ENCODE results near the gene SH2D3A.
A peak's percentile ranks its signal among the peaks of the same experiment; 100 is the strongest.

Gene SH2D3A

DNA sequence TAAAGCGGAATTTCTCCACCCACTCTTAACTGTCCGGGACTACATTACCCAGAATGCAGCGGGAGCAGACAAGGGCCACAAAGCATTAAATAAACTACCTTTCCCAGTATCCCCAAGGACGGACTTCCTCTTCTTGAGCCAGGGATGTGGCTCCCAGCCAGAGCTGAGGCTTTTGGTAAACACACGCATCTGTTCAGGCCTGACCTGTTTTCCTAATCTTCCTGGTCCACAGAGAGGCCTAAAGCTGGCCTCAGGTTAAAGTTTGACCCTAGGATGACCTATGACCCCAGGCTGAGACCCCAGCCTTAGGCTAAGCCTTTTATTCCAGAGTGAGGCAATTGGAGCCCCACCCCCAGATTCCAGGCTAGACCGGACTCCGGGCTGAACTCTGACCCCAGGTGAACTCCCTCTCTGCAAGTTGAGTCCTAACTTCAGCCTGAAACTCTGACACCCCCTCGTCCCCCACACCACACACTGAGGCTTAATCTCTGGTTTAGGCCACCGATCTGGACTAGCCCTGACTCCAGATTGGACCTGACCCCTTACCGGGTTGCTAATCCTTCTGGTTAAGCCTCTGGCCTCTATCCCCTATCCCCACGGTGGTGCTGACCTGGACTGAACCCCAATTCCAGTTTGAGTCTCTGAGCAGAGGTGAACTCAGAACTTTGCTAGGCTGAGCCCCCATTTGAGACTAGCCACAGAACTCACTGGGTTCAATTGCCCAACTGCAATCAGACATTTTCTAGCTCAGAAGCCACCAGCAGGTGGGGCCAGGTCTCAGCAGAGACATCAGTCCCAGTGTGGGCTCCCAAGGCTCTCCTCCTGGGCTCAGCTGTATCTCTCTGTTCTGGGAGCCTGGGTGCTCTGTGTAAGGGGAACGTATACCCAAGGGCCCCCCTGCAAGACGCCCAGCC, 29.1 kb downstream of the SH2D3A start:
- DNase-seq (ENCODE audit: low read depth, low spot score), result peak; percentile 88

DNA sequence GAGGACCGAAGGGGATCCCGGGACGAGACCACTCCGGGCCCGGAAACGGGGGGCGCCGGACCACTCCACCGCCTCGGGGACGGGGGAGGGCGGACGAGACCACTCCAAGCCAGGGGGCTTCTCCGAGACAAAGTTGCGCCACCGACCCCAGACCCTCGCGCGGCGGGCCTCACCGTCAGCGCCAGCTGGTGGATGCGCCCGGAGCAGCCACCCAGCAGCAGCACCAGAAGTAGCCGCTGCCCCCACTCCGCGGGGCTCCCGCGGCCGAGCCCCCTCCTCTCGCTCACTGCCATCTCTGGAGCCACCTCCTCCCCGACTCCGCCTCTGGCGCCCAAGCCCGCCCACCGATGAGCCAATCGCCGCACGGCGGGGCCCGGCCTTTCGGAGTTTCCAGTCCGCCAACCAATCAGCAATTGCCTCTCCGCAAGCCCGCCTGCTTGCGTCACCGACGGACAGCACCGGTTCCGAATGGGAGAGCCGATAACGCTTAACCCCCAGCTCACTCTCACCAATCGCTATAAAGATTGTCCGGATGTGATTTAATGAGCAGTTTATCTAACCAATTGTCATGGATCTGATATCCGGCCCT, 29.9 kb downstream of the SH2D3A start, which contains the start of gene GPR108:
TSS of gene GPR108 (minus strand) at position 297 of the 589 bp plus-strand sequence. CDS start at position 293, 4 bp downstream.
- peak; percentile 100 for DNase-seq (ENCODE audit: low read depth, low spot score)

DNA sequence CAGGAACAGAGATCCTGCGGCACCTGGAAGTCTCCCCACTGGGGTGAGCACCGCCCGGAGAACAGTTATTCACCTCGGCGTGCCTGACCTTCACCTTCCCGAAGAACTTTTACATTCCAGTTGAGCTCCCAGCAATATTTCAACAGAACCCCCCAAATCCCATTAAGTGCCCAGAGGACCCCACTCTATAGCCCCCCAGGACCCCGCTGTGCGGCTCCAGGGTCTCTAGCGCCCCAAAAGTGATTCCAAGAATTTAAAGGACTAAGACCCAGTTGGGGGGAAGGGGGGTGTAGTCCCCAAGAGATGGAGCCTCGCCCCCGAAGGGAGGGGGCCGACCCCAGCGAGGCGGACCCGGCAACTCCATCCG, 30.3 kb downstream of the SH2D3A start:
- no peak for DNase-seq (ENCODE audit: low read depth, low spot score)

DNA sequence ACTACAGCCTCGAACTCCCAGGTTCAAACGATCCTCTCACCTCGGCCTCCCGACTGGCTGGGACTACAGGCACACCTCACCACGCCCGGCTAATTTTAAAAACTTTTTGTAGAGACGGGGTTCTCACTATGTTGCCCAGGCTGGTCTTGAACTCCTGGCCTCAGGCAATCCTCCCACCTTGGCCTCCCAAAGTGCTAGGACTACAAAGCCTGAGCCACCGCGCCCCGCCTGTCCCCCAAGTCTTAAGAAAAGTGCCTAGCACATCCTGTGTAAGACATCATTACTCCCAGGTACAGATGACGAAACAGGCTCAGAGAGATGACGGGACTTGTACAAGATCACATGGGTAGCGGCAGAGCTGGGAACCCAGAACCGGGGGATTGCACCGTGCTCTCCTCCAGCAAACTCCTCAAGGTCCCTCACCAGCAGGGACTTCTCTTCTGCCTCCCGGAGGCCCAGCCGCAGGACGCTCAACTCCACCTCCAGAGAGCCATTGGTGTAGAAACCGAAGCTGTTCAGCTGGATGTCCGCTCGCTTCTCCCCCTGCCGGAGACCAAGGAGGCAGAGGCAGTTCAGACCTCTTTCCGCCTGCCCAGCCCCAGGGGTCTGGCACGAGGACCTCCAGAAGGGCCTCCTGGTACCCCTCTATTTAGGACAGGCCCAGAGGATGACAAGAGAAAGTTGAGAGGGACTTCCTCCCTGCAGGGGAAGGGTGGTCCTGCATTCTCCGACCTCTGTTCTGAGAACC, 30.9 kb downstream of the SH2D3A start:
- peak; percentile 94 for DNase-seq (ENCODE audit: low read depth, low spot score)

DNA sequence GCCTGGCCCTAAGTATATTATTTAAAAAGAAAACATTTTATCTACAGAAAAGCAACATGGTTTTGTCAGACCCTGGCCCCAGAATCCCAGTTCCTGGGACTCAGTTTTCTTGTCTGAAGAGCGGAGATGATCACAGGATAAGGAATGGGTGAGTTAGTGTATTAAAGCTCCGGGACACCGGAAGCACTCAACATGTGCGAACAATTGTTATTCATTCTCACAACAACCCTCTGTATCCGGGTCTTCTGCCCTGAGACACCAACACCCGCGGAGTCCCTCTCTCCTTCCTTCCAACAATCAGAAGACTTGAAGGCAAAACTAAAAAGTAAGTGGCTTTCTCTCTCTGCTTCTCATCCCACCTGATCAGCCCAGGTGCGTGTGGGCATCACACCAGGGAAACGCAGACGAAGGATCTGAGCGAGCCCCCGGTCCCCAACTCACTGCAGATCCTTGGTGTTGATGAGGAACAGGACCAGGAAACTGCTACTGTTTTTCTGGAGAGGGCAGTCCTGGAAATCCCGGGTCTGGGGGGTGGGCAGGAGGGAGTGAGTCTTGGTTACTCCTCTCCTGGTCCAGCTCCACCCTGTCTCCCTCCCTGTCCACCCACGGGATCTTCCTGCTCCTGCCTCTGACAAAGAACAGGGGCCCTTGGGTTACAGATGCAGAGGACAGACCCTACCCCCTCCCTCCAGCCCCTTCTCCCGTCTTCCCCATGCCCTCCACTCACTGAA, 31.9 kb downstream of the SH2D3A start:
- DNase-seq (ENCODE audit: low read depth, low spot score), result no peak

DNA sequence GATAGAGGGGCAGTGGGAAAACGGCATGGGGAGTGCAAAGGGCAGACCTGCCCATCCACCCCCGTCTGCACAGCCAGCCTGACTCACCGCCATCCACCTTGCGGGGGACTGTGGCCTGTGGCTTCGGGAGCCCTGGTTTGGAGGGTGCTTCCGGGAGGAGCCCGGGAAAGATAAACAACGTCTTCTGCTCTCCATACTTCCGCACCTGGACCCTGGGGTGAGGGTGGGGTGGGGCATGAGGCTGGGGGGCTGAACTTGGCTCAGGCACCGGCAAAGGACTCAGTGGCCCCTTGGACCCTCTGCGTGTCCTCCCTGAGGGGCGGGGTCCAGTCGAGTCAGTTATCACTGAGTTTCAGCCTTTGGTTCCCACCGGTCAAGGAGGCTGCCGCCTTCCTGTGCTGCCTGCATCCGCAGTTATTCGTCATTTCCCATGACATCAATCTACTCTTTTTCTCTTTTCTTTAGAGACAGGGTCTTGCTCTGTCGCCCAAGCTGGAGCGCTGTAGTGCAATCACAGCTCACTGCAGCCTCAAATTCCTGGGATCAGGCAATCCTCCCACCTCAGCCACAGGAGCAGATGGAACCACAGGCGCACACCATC, 33.0 kb downstream of the SH2D3A start:
- no peak for DNase-seq (ENCODE audit: low read depth, low spot score)

DNA sequence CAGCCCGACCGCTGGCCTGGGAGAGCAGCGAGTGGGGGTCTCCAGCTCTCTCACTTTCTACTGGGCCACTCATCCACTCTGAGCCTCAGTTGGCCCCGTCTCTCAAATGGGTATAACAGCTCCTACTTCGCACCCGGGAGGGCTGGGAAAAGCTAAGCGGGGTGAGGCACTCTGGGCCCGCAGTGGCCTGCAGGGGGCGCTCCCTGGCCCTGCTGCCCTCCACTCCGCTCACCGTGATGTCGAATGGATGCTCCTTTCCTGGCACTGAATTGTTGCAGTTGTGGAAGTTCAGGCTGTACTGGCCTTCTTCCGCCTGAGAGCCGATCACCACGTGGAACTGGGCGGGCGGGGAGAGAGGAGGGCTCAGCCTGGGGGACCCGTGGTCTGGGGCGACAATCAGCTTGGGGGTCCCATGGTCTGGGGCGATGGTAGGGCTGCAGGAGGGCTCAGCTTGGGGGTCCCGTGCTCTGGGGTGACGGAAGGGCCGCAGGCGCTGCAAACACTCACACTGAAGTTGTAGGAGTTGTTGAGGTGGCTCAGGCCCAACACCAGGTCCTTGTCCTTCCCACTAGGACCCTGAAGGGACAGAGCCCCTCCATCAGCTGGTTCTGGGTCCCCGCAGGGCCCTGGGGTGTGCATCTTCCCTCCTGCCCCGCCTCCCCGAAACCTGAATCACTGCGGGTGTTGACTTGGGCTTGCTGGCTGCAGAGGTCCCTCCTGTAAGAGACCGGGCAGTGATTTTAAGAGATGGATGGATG, 33.7 kb downstream of the SH2D3A start:
- no peak for DNase-seq (ENCODE audit: low read depth, low spot score)

DNA sequence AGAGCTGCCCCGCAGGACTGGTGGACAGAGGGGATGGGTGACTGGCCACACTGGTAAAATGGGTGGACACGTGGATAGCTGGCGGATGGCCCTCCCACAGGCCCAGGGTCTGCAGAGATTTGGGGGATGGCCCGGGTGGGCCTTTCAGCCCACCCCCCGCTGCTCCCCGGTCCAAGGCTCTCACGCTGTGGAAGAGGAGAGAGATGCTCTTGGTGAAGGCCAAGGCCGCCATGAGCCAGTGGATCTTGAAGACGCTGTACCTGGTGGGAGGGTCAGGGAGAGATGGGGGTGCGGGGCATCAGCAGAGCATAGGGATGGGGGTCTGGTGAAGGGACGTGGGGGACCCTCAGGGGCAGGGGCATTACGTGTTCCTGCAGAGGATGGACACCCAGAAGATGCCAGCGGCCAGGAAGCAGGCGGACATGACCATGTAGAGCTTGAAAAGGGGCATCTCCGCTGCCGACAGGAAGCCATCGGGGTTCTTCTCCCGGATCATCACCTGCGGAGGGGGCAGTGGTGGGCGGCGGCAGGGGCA, 34.4 kb downstream of the SH2D3A start:
- no peak for DNase-seq (ENCODE audit: low read depth, low spot score)

DNA sequence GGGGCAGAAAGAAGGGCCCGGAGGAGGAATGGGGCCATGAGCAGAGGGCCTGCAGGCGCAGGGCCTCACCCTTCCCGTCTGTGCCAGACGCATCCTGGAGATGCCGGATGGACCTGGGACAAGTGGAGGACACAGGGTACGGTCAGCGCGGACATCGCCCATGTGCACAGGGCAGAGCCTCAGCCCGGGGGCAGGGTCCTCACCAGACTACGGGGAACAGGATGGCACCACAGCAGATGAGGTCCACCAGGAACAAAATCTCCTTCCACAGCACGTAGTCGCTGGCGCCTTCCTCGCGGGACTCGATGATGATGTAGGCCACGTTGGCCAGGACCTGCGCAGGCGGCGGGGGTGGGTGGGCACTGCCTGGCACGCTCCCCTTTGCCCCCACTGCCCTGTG, 35.4 kb downstream of the SH2D3A start:
- no peak for DNase-seq (ENCODE audit: low read depth, low spot score)

DNA sequence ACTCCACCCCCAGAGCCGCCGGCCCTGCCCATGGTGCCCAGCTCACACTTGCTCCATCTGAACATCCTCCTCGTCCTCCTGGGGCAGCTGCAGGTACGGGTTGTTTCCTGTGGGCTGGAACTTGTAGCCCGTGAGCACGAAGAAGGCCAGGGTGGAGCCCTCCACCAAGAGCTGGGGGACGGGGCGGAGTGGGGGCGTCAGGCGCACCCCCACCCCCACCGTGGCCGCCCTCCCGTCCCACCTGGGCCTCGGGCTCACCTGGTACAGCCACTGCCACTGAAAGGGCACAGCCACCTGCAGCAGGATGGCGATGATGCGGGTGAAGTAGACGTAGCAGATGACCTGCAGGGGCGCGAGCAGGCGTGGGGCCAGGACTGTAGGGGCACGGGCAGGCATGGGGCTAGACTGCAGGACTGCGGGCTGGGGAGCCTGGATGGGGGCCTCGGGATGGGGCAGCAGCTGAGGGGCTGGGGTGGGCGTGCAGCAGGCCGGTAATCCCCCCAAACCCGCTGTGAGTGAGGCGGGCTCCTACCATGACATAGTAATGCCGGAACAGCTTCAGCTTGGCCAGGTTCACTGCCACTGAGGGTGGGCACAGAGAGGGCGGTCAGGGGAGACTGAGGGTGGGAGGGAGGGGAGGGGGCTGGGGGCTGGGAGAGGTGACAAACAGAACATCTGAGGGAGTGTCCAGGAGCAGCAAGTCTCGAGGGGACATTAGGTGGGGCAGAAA, 36.1 kb downstream of the SH2D3A start:
- no peak for DNase-seq (ENCODE audit: low read depth, low spot score)

DNA sequence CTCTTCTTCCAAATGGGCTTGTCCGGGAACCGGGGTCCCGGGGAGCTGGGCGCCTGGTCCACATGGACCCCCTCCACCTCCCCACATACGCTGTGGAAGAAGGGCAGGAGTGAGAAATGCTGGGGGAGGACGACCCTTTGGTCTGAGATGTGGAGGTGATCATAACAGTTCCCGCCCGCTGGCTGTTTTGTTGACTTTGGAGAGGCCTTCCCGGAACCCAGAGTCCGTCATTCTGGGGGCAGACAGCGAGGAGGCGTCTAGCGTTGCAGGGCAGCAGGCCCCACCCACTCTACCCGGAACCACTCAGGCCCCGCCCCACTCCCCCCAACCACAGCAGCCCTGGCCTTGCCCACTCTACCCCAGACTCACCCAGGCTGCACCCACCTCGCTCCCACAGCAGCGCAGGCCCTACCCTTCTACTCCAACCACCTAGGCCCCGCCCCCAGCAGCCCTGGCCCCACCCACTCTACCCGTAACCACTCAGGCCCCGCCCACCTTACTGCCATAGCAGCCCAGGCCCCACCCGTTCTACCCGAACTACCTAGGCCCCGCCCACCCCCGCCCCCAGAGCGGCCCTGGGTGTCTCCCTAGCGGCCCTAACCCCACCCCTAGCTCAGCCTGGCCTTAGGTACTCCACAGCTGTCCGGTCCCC, 37.0 kb downstream of the SH2D3A start:
- no peak for DNase-seq (ENCODE audit: low read depth, low spot score)

DNA sequence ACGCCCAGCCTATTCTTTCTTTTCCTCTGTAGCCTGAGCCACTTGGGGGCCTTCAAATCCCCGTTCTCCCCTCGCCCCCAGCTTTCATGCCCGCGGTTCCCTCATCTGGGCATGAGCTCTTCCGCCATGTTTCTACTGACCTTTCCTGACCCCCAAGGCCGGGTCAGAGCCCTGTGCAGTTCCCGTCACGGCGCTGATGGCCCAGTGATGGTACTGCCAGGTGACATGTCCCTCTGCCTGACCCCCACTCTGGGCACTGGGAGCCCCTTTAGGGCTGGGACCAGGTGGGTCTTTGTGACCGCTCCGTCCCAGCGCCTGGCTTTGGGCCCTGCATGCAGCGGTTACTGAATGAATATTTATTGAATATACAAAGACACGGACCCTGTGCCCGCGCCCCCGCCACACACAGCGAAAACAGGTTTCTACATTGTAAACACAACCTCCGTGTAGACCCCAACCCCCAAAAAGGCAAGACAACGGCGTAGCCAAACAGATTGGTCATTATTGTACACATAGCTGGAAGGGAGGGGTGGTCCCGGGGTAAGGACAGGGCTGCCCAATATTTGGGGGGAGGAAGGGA, 37.6 kb downstream of the SH2D3A start:
- no peak for DNase-seq (ENCODE audit: low read depth, low spot score)

DNA sequence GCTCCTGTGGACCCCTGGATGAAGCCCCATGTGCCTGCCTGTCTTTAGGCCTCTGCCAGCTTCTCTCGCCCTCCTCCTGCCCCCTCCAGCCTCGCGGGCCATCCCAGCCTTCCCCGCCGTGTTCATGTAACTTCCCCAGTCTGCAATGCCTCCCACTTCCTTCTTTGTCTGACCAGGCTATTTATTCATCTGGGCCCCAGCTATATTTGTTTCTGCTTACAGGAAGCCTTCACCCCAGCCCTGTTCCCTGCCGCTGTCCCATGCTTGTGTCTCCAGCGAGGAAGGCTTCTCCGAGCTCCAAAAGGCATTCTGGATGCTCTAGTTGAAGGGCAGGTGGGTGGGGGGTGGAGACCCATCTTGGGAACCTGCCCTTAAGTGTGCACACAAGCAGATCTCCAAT, 38.9 kb downstream of the SH2D3A start:
- no peak for DNase-seq (ENCODE audit: low read depth, low spot score)

DNA sequence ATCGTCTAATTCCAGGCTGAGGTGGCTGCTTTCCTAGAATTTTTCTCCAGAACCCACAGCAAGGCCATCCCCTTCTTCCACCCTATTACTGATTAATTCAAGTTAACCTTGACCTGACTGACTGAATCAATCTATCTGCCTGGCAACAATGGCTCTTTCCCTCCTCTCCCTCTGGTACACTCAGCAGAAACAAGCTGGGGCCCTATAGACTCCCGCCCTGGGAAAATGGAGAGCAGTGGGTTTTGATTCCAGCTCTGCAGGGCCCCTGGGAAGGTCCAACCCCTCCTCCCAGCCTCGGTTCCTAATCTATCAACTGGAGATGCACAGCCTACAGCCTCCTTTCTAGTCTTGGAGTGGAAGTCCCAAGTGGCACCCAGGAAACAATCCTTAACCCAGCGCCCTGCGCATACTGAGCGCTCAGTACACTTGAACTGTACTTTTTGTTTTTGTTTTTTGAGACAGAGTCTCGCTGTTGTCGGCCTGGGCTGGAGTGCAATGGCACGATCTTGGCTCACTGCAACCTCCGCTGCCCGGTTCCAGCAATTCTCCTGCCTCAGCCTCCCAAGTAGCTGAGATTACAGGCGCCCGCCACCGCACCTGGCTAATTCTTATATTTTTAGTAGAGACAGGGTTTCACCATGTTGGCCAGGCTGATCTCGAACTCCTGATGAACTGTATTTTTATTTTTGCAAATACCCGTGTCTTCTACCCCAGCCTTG, 41.6 kb downstream of the SH2D3A start:
- DNase-seq (ENCODE audit: low read depth, low spot score), result no peak

DNA sequence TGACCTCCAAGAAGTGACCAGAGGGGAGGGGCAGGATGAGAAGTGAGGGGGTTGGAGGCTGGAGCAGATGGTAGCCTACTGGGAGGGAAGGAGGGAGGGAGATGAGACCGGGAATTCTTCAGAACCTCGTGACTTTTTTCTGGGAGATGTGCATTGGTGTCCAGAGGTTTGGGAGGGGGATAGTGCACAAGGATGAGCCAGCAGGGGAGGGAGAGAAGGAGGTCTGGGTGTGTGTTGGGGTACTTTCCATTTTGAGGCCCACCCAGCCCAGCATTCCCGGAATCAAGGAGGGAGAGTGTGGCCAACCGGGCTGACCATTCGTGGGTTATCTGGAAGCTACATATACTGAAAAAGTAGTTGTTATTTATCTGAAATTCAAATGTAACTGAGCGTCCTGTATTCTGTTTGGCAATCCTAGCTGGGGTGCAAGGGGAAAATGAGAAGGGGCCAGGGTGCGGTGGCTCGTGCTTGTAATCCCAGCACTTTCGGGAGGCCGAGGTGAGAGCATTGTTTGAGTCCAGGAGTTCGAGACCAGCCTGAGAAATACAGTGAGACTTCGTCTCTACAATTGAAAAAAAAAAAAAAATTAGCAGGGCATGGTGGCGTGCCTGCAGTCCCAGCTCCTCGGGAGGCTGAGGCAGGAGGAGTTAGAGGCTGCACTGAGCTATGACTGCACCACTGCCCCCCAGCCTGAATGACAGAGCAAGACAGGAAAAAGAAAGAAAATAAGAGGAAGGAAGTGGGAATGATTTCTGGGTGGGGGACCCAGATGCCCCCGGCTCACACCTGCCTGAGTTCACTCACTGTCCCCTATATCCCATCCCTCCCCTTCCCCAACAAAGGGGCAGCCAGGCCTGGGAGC, 42.4 kb downstream of the SH2D3A start:
- DNase-seq (ENCODE audit: low read depth, low spot score), result no peak

DNA sequence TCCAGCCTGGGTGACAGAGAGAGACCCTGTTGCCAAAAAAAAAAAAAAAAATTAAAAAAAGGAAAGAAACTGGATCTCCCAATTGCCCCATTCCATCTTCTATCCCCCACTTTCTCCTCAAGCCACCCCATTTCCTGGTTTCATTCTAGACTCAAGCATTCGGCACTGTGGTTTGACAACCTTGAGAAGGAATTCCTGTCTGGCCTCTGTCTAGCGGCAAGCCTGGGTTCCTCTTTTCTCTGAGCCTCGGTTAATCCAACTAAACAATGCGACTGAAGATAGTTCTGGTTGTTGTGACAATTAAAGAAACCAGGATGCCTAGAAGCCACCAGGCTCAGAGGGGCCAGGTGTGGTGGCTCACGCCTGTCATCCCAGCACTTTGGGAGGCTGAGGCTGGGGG, 43.5 kb downstream of the SH2D3A start:
- no peak for DNase-seq (ENCODE audit: low read depth, low spot score)

DNA sequence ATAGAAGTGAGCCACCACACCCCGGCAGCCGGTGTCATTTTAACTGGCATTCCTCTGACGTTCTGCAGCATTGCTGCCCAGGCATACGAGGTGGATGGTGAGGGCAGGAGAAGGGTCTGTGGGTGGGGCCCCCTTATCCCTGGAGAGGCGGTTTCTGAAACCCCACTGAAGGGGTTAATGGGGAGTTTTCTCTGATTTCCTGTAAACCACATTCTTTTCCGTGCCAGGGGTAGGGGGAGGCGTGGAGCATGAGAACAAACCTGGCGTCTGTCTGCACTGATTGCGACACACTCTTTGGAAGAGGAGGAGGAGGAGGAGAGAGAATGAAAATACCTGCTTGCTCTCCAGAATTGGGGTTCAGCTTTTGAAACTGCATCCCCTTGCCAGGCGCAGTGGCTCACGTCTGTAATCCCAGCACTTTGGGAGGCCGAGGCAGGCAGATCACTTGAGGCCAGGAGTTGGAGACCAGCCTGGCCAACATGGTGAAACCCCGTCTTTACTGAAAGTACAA, 44.1 kb downstream of the SH2D3A start:
- DNase-seq (ENCODE audit: low read depth, low spot score), result peak; percentile 54
